NCI-H1436 (cell line): ENCODE results near the gene MFAP5.
"Not testable (repeated sequence)": the region's sequence is repeated elsewhere in the genome, so short reads cannot be mapped to it uniquely, and the experiment has no call there.

Experiments used
- DNase-seq: peaks from one replicate; lab custom pipeline; 2025; lab: John Stamatoyannopoulos, UW

MFAP5 gene

DNA sequence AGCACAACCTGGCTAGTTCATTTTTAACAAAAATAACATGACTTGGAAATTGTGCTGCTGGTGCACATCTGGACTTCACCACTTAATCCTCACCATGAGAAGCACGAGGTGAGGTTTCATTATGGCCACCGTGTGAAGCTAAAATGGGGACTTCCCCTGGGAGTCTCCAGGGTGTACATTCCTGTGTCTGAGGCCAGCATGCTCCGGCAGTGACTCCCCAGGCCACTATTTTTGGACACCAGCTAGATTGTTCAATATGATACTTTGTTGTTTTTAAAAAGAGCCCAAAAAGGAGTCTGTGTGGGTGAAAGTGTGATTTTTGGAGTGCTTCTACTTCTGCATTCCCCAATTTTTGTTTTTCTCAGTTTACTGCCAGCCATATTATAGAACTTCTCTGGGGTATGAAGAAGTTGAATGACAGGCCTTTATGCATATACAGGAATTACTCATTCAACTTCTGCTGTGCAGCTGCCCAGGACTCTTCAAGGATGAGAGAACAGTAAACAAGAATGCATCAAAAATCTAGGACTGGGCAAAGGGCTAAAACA, 33.1 kb downstream of the MFAP5 start:
- DNase-seq, result no peak

DNA sequence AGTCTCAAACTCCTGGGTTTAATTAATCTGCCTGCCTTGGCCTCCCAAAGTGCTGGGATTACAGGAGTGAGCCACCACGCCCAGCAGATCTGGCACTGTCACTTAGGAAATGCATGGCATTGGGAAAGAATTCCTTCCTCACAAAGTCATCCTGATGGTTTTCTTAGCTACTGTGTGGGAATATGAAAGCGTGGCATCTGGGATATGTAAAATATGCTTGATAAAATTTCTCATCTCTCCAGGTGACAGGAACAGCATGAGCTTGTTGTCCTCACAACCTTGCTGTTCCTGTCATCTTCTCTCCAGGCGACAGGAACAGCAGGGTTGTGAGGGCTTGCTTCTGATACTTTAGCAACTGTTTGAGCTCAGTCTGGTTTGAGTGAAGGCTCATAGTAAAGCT, 33.9 kb downstream of the MFAP5 start:
- DNase-seq, result no peak

DNA sequence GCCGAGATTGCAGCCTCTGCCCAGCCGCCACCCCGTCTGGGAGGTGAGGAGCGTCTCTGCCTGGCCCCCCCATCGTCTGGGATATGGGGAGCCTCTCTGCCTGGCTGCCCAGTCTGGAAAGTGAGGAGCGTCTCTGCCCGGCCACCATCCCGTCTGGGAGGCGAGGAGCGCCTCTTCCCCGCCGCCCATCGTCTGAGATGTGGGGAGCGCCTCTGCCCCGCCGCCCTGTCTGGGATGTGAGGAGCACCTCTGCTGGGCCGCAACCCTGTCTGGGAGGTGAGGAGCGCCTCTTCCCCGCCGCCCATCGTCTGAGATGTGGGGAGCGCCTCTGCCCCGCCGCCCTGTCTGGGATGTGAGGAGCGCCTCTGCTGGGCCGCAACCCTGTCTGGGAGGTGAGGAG, 37.9 kb downstream of the MFAP5 start:
- DNase-seq, result not testable (repeated sequence)

DNA sequence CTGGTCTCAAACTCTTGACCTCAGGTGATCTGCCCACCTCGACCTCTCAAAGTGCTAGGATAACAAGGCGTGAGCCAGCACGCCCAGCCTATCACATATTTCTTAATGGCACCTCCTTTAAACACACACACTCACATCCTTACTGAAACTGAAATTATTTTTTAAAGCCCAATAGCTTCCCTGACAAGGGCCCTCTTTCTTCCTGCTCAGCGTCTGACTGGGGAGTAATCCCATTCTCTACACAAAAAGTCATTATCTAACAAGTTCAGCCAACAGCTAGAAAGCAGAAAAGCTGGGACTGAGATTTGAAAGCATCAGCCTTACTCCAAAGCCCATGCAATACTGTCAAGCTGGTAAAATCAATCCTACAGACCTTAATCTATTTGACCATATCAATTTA, 40.0 kb downstream of the MFAP5 start:
- DNase-seq, result no peak

DNA sequence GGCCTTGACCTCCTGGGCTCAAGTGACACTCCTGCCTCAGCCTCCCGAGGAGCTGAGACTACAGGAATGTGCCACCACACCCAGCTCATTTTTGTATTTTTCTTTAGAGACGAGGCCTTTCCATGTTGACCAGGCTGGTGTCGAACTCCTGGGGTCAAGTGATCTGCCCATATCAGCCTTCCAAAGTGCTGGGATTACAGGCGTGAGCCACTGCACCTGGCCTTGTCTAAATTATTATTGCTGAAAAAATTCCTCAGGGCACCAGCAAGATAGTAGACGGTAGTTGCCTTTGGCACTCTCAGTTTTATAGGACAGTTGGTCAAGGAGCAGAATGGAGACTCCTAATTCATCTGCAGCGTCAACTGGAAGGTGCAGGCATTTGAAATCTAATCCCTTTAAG, 47.4 kb downstream of the MFAP5 start:
- DNase-seq, result no peak

DNA sequence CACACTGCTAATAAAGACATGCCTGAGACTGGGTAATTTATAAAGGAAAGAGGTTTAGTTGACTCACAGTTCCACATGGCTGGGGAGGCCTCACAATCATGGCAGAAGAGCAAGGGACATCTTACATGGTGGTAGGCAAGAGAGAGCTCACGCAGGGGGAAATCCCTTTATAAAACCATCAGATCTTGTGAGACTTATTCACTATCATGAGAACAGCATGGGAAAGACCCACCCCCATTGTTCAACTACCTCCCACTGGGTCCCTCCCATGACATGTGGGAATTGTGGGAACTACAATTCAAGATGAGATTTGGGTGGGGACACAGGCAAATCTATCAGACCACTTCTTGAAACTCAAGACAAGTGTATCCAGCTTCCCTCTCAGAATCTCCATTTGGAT, 48.7 kb downstream of the MFAP5 start:
- DNase-seq, result not testable (repeated sequence)

DNA sequence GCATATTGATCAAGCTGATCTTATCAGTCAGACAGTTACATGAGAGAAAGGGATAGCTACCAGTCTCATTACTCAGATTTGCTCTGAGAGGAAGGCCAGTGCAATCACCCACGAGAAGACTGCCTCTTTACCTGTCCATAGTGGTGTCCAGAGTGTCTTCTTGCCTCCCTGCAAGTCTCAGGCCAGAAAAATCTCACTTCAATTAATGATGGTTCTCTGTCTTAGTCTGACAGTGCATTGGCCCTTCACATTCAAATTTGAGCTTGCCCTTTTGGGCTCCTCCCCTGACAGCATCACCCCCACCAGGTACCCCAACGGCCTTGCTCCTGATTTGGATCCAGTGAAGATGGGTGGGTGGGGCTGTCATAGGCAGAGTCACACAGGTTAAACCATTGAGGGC, 50.0 kb downstream of the MFAP5 start, which contains the start of gene AICDA:
Gene AICDA (minus strand): TSS at position 231 of the 400 bp plus-strand sequence. CDS start 92 bp downstream, at position 139.
- DNase-seq, result no peak

DNA sequence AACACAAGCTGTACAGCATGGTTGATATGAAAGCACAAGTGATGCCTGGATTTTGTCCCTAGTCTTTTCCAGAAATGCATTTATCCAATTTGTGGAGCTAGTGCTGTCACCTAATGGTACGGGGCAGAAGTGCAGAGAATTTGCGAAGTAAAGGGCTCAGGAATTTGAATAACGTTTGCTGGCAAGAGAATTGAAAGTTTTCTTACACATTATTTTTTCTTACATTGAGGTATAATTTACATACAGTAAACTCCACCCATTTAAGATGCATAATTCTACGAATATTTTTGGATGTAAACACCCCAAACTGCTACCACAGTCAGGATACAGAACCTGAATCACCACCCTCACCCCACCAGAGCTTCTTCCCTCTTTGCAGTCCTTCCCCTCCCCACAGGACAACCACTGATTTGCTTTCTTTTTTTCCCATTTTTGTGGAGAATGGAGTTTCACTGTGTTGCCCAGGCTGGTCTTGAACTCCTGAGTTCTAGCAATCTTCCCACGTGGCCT, 53.5 kb downstream of the MFAP5 start:
- DNase-seq, result peak; percentile 7

DNA sequence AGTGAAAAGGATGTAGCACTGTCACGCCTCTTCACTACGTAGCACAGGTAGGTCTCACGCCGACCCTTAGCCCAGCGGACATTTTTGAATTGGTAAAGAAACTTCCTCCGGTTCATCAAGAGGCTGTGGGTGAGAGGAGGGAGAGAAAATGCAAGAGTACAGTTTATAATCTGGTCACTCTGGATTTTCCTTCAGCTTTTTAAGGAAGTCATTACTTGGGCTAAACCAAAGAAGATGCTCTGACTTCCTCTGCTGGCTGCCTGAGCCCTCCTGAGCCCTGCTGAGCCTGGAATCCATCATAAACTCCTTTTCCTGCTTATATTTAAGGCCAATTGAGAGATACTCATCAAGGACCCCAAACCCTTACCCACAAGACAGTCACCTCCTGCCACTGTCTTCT, 55.7 kb downstream of the MFAP5 start:
- no peak for DNase-seq

DNA sequence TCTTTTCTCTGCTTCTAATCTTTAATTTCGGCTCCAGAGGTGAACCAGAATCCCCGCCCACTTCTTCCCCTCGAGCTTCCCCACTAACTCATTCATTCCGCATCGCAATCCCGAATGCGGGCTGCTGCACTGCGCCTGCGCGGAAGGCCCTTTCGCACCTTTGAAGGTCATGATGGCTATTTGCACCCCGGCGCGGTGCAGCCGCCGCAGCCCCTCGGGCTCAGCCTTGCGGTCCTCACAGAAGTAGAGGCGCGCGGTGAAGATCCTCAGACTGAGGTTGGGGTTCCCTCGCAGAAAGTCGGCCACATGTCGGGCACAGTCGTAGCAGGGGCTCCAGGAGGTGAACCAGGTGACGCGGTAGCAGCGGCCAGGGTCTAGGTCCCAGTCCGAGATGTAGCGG, 57.6 kb downstream of the MFAP5 start:
- no peak for DNase-seq

DNA sequence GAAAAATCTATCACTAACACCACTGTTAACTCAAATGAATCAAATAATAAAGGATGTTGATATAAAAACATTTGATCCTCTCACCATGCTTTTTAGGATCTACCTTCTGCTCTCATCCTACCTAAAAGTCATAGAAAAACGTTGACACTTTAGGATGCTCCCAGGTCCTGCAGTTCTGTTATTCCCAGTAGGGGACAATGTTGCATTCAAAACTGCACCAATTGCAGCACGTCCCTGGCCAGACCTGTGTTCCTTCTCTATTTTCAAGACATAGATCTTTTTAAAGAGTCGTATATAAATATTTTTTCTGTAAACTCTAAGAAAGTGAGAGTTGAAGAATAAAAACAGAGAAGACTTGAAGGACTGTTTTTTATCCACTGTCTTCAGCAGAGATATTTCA, 58.8 kb downstream of the MFAP5 start:
- DNase-seq, result no peak

DNA sequence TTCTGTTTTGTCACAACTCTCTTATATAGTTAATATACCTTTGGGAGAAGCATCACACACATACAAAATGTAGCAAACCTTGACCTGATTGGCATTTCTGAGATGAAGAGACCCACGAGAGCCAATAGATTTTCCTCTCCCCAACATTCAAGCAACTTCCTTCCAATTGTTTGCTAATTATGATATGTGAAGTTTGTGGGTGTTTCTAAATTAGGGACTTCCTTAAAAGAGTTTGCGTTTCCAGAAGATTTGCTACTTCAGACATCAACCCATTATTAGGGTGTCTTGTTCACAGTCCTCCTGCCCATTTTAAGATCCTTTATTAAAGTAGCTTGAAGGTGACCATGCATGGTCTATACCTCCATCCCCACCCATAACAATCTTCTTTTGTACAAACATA, 59.3 kb downstream of the MFAP5 start:
- DNase-seq, result no peak

DNA sequence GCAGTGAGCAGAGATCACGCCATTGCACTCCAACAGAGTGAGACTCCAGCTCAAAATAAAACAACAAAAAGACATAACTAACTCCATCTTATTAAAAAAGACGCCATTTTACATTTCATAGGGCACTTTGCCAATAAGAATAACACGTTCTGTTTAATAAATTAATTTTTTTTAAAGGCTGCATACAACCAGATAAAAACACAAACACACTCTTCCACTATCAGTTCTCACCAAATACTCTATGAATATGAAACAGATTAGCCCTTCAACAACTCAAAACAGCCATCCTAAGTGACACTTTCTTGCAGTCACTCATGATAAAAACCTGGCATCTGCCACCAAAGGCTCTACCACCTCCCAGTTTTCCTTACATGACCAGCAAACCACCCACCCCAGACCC, 66.1 kb downstream of the MFAP5 start:
- DNase-seq, result no peak
